Erythroblast (primary cell): ENCODE results near the gene DISC1.
"Not testable (repeated sequence)": the region's sequence is repeated elsewhere in the genome, so short reads cannot be mapped to it uniquely, and the experiment has no call there.

ENCODE experiments used
- DNase-seq, 2 experiments: peaks; one replicate each; lab custom pipeline; 2025; lab: John Stamatoyannopoulos, UW
- GATA1 ChIP-seq: IDR thresholded peaks from 2 replicates; pipeline ENCODE4 v1.6.1; 2011; ENCODE audit warnings: low read depth, mild to moderate bottlenecking, control low read depth, low read length, moderate library complexity
- POLR2A ChIP-seq: IDR thresholded peaks from 2 replicates; pipeline ENCODE4 v1.6.1; 2011; ENCODE audit warnings: mild to moderate bottlenecking, low read length

The DISC1 gene

DNA sequence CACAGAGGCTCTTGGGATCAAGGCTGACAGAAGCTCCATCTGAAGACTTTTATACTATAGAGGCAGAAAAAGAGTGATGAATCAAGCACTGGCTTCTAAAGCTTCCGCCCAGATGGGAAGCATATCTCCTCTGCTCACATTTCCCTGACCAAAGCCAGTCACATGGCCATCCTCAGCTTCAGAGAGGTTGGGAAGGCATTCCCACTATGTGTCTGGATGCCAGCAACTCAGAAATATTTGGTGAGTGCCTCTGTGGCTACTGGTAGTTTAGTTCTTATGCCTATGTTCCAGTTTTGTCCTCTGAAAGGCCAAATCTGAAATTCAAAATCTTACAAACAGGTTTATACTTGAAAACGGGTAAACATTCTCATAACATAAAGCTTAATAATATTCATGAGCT is 9.9 kb upstream of the DISC1 start:
- DNase-seq: no peak
- TF ChIP-seq GATA1 (no peak), POLR2A (no peak)

- TF ChIP-seq POLR2A: no peak
- no peak for DNase-seq
These were observed 7.9 kb upstream of the DISC1 start for GRCh38 chr1:231618609-231619256.

DNA sequence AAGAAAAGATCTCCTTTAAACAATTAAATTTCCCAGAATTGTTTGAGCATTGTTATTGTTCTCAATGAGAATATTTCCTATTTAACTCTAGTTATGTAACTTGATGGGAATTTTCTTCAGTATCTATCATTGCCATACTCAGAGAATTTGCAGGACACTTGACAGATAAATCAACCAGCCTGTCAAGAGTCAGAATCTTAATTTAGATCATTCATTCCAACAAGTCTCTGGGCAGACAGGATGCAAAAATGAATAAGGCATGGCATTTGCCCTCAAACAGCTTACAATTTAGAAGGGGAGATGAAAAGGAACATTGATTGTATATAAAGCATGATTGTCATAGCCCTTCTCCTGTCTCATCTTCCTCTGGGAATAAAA is 7.3 kb upstream of the DISC1 start:
- no peak for DNase-seq
- no peak for TF ChIP-seq GATA1
- TF ChIP-seq POLR2A: no peak

DNA sequence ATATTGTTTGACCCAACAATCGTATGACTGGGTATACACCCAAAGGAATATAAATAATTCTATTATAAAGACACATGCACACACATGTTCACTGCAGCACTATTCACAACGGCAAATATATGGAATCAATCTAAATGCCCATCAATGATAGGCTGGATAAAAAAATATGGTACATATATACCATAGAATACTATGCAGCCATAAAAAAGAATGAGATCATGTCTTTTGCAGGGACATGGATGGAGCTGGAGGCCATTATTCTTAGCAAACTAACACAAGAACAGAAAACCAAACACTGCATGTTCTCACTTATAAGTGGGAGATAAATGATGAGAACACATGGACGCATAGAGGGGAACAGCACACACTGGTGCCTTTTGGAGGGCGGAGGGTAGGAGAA is 1.5 kb upstream of the DISC1 start:
- not testable (repeated sequence) for DNase-seq

GRCh38 chr1:231625975-231626534 is 535 bp upstream of the DISC1 start:
- no peak for DNase-seq
- TF ChIP-seq POLR2A (no peak), GATA1 (no peak)

GRCh38 chr1:231626951-231627614 is 493 bp downstream of the DISC1 start:
- DNase-seq: no peak
- no peak for TF ChIP-seq POLR2A
- no peak for TF ChIP-seq GATA1

- TF ChIP-seq POLR2A (no peak), GATA1 (no peak)
- peak; percentile 5 to 7 for DNase-seq
These were observed 1.8 kb downstream of the DISC1 start for GRCh38 chr1:231628207-231628876.

DNA sequence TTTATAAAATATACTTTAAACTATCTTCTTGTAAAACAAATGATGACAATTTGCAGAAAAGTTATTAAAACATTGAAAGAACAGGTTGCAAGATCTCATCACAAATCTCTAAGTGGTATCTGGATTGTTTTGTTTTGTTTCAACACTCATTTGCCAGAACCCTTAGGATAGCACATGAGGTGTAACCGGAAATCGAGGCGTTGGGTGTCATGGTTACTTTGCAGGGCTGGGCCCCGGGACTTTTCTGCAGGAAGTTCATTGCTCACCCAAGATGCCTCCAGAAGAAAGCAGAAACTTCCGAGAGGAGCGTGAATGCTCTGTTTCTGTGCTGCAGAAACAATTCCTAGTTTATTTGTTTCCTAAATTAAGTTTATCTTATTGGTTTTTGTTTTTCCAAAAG is 2.5 kb downstream of the DISC1 start:
- TF ChIP-seq POLR2A: no peak
- no peak for DNase-seq

GRCh38 chr1:231630558-231631205 is 4.1 kb downstream of the DISC1 start:
- no peak for TF ChIP-seq GATA1
- no peak for TF ChIP-seq POLR2A
- DNase-seq: no peak

GRCh38 chr1:231631717-231632116 is 5.1 kb downstream of the DISC1 start:
- TF ChIP-seq POLR2A: no peak
- TF ChIP-seq GATA1: no peak
- DNase-seq: no peak

DNA sequence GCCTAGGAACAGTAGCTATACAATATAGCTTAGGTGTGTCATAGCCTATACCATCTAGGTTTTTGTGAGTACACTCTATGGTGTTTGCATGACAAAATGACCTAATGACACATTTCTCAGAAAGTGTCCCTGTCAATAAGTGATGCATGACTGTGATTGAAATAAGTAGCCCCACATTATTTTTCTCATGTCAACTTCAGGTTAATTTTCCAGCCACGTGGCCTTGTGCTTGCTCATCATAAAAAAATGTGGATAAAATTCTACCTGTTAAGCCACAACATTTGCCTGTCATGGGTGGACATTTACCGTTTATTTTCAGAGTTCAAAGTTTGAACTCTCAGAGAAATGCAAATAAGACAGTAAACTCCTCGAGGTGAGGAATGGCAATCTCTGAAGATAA is 5.5 kb downstream of the DISC1 start:
- DNase-seq: no peak
- no peak for TF ChIP-seq GATA1
- no peak for TF ChIP-seq POLR2A

DNA sequence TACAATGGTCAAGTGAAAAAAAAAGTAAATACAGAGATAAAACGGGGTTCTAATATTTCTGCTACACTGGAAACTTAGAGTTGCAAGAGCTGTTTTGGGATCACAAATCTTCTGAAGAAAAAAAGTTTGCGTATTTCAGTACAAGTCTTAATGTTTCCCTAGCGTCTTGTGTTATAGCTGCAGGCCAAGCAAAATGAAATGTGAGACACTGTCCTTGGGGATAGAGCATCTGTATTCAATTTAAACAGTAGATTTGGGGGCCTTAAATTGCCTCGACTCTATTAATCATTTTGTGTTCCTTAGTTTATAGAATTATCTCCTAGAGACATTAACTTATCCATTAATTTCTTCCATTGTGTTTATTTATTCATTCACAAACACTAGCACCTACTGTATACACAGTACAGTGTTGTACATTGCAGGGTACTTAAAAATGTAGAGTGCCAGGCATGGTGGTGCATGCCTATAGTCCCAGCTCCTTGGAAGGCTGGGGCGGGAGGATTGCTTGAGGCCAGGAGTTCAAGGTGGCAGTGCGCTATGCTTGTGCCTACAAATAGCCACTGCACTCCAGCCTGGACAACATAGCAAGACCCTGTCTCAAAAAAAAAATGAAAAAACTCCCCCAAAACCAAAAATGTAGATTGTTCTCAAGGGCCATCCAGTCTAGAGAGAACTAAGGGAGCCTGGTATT is 7.9 kb downstream of the DISC1 start:
- TF ChIP-seq GATA1 (no peak), POLR2A (no peak)
- no peak for DNase-seq

DNA sequence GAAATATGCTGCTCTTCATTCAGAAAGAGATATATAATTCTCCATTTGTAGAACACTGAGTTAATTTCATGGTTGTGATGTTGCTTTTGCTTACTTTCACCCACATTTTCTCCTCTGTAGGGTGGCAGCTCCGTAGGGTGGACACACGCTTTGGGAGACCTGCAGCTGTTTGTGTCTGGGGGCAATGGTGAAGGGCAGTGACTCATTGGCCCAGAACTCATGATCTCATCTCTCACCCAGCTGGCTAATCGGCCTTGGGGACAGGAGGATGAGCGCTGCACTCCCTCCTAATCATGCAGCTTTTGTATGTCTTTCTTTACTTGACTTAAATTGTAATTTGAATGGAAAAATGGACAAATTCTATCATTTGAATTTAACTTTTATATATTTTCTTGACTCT is 9.6 kb downstream of the DISC1 start:
- no peak for DNase-seq

DNA sequence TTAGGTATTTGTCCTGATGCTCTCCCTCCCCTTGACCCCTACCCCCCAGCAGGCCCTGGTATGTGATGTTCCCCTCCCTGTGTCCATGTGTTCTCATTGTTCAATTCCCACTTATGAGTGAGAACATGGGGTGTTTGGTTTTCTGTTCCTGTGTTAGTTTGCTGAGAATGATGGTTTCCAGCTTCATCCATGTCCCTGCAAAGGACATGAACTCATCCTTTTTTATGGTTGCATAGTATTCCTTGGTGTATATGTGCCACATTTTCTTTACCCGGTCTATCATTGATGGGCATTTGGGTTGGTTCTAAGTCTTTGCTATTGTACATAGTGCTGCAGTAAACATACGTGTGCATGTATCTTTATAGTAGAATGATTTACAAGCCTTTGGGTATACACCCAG is 10.3 kb downstream of the DISC1 start:
- not testable (repeated sequence) for DNase-seq

More for the DNA sequence above, 9.6 kb downstream of the DISC1 start:
- TF ChIP-seq POLR2A (no peak), GATA1 (no peak)
